ENCODE results near the gene RANBP1. TPM values are rescaled to one million over a fixed set of nuclear protein-coding genes. Genes with fewer than 3 reads are reported as not detected.

The RANBP1 gene
- total RNA-seq, 2 experiments from 2014 or later = 406 to 570 TPM

- no peak overlapping the region for H3K4me3 ChIP-seq (ENCODE audit: low read depth, low read length, poor library complexity, severe bottlenecking)
- TF ChIP-seq, protein P1, sequence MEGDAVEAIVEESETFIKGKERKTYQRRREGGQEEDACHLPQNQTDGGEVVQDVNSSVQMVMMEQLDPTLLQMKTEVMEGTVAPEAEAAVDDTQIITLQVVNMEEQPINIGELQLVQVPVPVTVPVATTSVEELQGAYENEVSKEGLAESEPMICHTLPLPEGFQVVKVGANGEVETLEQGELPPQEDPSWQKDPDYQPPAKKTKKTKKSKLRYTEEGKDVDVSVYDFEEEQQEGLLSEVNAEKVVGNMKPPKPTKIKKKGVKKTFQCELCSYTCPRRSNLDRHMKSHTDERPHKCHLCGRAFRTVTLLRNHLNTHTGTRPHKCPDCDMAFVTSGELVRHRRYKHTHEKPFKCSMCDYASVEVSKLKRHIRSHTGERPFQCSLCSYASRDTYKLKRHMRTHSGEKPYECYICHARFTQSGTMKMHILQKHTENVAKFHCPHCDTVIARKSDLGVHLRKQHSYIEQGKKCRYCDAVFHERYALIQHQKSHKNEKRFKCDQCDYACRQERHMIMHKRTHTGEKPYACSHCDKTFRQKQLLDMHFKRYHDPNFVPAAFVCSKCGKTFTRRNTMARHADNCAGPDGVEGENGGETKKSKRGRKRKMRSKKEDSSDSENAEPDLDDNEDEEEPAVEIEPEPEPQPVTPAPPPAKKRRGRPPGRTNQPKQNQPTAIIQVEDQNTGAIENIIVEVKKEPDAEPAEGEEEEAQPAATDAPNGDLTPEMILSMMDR (conservative IDR thresholded peaks at IDR 0.05; ENCODE audit: low read length) = no peak
- no peak for TF ChIP-seq EZH2phosphoT487 (IDR thresholded peaks at IDR 0.05; ENCODE audit: borderline replicate concordance, low read depth, low read length)
- no TSS peak for BruUV-seq (replicated peaks)
- no peaks in the 10 kb centered on the region for H3K9me3 ChIP-seq (ENCODE audit: low read length)
- no peak for DNase-seq (ENCODE audit: low spot score)
- intact Hi-C loops (cut with micrococcal nuclease; ENCODE audit: unreplicated experiment) = no loop called here
- no peak overlapping the region for H3K27ac ChIP-seq (ENCODE audit: low read depth, low read length, poor library complexity, severe bottlenecking)
- H3K36me3 ChIP-seq (ENCODE audit: insufficient read depth, low read length) = peaks cover 99% of the 10 kb centered on the region
- H3K4me1 ChIP-seq (ENCODE audit: insufficient read depth, low read length, poor library complexity, severe bottlenecking) = no peaks in the 10 kb centered on the region
- H4K20me1 ChIP-seq (ENCODE audit: insufficient read depth, low read length) = no peaks in the 10 kb centered on the region
- CTCF ChIA-PET (ENCODE audit: unreplicated experiment) = no interaction called here
- H3K4me2 ChIP-seq (ENCODE audit: low read length) = no peak overlapping the region
- H3K9me2 ChIP-seq (ENCODE audit: insufficient read depth, low read length) = no peaks in the 10 kb centered on the region
- H3K79me2 ChIP-seq (ENCODE audit: insufficient read depth, low read depth, low read length) = peaks cover 2% of the 10 kb centered on the region; the same call in 1 of the 2 replicates
- H2AFZ ChIP-seq (ENCODE audit: low read length) = no peak overlapping the region
- POLR2A ChIA-PET = interaction anchor here (1.0 kb wide), 2 partner anchors 25 to 57 kb away, joined by 3 read pairs; partner anchors contain the start of gene RANBP1
Measured at GRCh38 chr22:20090730-20091240, 25.1 kb upstream of the RANBP1 start.

DNA sequence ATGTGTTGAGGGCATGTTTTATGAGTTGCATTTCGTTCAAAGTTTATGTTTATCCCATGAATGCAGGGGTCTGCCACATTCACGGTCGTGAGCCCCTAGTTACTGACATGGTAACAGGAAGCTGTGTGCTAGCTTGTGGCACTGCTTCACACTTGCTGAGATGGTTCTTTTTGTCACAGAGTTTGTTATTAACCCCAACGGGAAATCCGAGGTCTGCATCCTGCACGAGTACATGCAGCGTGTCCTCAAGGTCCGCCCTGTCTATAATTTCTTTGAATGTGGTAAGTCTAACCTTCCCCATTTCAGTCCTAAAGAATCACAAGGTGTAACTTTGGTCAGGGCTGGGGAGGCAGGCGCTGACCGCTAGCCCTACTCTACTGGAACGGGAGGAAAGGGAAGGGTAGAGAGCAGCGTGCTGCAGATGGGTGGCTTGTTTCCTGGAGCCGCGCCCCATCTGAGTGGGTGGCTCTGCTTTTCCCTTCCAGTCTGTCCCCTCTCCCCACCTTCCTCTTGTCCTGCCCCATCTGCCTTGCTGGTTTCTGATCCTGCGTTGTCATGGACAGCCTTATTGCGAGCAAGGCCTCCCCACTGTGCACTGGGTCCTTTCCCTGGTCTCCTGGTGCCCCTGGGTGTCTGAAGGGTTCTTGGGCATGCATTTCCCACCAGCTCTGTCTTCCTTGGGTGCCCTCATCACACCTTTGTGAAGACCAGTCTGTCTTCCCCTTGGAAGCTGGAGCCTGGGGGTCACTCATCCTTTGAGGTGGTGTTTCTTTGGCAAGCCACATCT is 24.0 kb upstream of the RANBP1 start:
- Histone ChIP-seq H3K27ac (ENCODE audit: low read depth, low read length, poor library complexity, severe bottlenecking) (no peak overlapping the region), H3K36me3 (ENCODE audit: insufficient read depth, low read length) (peaks cover 99% of the 10 kb centered on the region), H3K4me1 (ENCODE audit: insufficient read depth, low read length, poor library complexity, severe bottlenecking) (no peaks in the 10 kb centered on the region), H3K79me2 (ENCODE audit: insufficient read depth, low read depth, low read length) (no peaks in the 10 kb centered on the region), H4K20me1 (ENCODE audit: insufficient read depth, low read length) (no peaks in the 10 kb centered on the region), H2AFZ (ENCODE audit: low read length) (no peak overlapping the region), H3K4me3 (ENCODE audit: low read depth, low read length, poor library complexity, severe bottlenecking) (no peak overlapping the region), H3K9me2 (ENCODE audit: insufficient read depth, low read length) (no peaks in the 10 kb centered on the region), H3K4me2 (ENCODE audit: low read length) (no peak overlapping the region), H3K9me3 (ENCODE audit: low read length) (peaks cover 4% of the 10 kb centered on the region; the same call in 1 of the 2 replicates)
- ChIA-PET POLR2A (interaction anchor here (0.8 to 1.0 kb wide), 2 partner anchors 24 to 26 kb away, joined by 3 read pairs; partner anchors contain the start of gene RANBP1), CTCF (ENCODE audit: unreplicated experiment) (no interaction called here)
- BruUV-seq (replicated peaks) = no TSS peak
- DNase-seq (ENCODE audit: low spot score) = no peak
- TF ChIP-seq EZH2phosphoT487 (IDR thresholded peaks at IDR 0.05; ENCODE audit: borderline replicate concordance, low read depth, low read length) = no peak
- TF ChIP-seq, protein P1 (conservative IDR thresholded peaks at IDR 0.05; ENCODE audit: low read length) = no peak
- intact Hi-C loops (cut with micrococcal nuclease; ENCODE audit: unreplicated experiment) = no loop called here

DNA sequence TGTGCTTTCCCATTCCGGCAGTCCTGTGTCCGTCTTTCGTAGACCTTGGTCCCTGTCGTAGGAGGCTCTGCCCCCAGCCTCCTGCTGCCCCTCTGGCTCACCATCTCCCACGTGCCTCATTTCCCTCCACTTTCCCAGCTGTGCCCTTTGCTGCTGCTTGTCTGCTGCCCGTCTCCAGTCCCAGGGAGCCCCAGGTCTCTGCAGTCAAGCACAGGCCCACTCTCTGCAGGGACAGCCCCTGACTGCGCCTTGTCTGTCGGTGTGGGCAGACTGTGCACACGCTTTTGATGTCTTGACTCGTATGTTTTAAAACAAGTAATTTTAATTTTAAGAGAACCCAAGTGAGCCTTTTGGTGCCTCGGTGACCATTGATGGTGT is 23.4 kb upstream of the RANBP1 start:
- no peak overlapping the region for H3K4me3 ChIP-seq (ENCODE audit: low read depth, low read length, poor library complexity, severe bottlenecking)
- H4K20me1 ChIP-seq (ENCODE audit: insufficient read depth, low read length) = no peaks in the 10 kb centered on the region
- H3K4me2 ChIP-seq (ENCODE audit: low read length) = no peak overlapping the region
- POLR2A ChIA-PET = no interaction called here
- no peak overlapping the region for H3K27ac ChIP-seq (ENCODE audit: low read depth, low read length, poor library complexity, severe bottlenecking)
- peaks cover 10% of the 10 kb centered on the region; the same call in 1 of the 2 replicates for H3K9me3 ChIP-seq (ENCODE audit: low read length)
- DNase-seq (ENCODE audit: low spot score) = no peak
- no peaks in the 10 kb centered on the region for H3K79me2 ChIP-seq (ENCODE audit: insufficient read depth, low read depth, low read length)
- H3K9me2 ChIP-seq (ENCODE audit: insufficient read depth, low read length) = no peaks in the 10 kb centered on the region
- no peaks in the 10 kb centered on the region for H3K4me1 ChIP-seq (ENCODE audit: insufficient read depth, low read length, poor library complexity, severe bottlenecking)
- intact Hi-C loops (cut with micrococcal nuclease; ENCODE audit: unreplicated experiment) = no loop called here
- CTCF ChIA-PET (ENCODE audit: unreplicated experiment) = no interaction called here
- no TSS peak for BruUV-seq (replicated peaks)
- no peak overlapping the region for H2AFZ ChIP-seq (ENCODE audit: low read length)
- TF ChIP-seq EZH2phosphoT487 (IDR thresholded peaks at IDR 0.05; ENCODE audit: borderline replicate concordance, low read depth, low read length) = no peak
- TF ChIP-seq, protein P1 (conservative IDR thresholded peaks at IDR 0.05; ENCODE audit: low read length) = no peak
- peaks cover 99% of the 10 kb centered on the region for H3K36me3 ChIP-seq (ENCODE audit: insufficient read depth, low read length)

Data from OCI-LY7 (cell line).